ENCODE data around the gene FNDC3B. TPM values are rescaled to one million over a fixed set of nuclear protein-coding genes. Genes with fewer than 3 reads are reported as not detected.

The FNDC3B gene
- total RNA-seq, 1 donor from 2014 or later, result 24.7 TPM

DNA sequence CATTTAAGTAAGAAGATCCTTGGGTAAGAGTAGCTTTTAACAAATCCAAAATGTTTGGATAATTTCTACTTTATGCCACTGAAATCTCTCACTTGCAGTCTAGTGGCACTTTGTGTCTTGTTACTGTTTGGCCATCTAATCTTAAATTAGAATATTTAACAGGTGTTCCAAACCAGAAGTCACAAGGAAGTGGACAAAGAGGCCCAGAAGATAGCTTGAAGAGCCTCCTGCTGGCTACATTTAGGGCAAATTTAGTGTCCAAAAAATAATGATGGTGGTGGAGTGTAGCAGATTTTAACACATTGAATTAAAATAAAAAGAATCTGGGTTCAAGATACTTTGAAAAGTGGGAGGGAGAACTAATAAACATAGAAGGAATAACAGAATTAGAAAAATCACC lies 236.7 kb downstream of the FNDC3B start:
- Mint-ChIP-seq H3K4me3 (ENCODE audit: low read depth) (no peak overlapping the region), H3K27ac (no peak overlapping the region), H3K27me3 (ENCODE audit: low read depth) (no peaks in the 10 kb centered on the region), H3K9me3 (no peaks in the 10 kb centered on the region), H3K36me3 (ENCODE audit: low read depth) (peaks cover 7% of the 10 kb centered on the region), H3K4me1 (ENCODE audit: low read depth) (peaks cover 5% of the 10 kb centered on the region)
- intact Hi-C loops (cut with micrococcal nuclease), result no loop called here
- no peak for DNase-seq (ENCODE audit: low spot score)

- no peaks in the 10 kb centered on the region for H3K27me3 Mint-ChIP-seq (ENCODE audit: low read depth)
- no peak overlapping the region for H3K27ac Mint-ChIP-seq
- intact Hi-C loops (cut with micrococcal nuclease), result no loop called here
- peaks cover 7% of the 10 kb centered on the region for H3K36me3 Mint-ChIP-seq (ENCODE audit: low read depth)
- no peaks in the 10 kb centered on the region for H3K9me3 Mint-ChIP-seq
- no peak for DNase-seq (ENCODE audit: low spot score)
- H3K4me1 Mint-ChIP-seq (ENCODE audit: low read depth), result peaks cover 5% of the 10 kb centered on the region
- no peak overlapping the region for H3K4me3 Mint-ChIP-seq (ENCODE audit: low read depth)
These were observed 237.8 kb downstream of the FNDC3B start for GRCh38 chr3:172277151-172277652.

DNA sequence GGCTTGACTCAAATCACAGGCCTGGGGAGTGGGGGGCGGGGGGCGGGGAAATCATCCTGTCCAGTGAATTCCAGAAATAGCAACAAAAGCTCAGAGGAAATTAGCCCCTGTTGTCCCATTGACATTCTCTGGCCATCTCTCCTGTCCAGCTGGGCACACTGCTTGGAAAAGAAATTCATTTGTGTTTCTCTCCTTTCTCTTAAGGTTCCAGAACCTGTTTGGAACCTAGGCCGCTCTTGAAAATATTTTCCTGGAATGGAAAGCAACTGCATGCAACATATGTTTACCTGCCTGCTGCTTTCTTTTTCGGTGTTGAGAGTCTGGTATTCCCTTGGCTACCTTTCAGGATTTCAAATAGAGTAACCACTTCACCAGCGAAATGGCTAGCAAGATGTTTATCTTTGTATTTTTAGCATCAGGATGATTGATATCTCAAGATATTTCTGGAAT lies 239.8 kb downstream of the FNDC3B start:
- DNase-seq (ENCODE audit: low spot score), result no peak
- Mint-ChIP-seq H3K27me3 (ENCODE audit: low read depth) (no peaks in the 10 kb centered on the region), H3K4me1 (ENCODE audit: low read depth) (peaks cover 5% of the 10 kb centered on the region), H3K27ac (no peak overlapping the region), H3K9me3 (no peaks in the 10 kb centered on the region), H3K36me3 (ENCODE audit: low read depth) (peaks cover 7% of the 10 kb centered on the region), H3K4me3 (ENCODE audit: low read depth) (no peak overlapping the region)
- intact Hi-C loops (cut with micrococcal nuclease), result no loop called here

- intact Hi-C loops (cut with micrococcal nuclease), result no loop called here
- H3K27me3 Mint-ChIP-seq (ENCODE audit: low read depth), result no peaks in the 10 kb centered on the region
- H3K27ac Mint-ChIP-seq, result peak overlapping the region; percentile 6
- peaks cover 7% of the 10 kb centered on the region for H3K36me3 Mint-ChIP-seq (ENCODE audit: low read depth)
- no peaks in the 10 kb centered on the region for H3K9me3 Mint-ChIP-seq
- peaks cover 5% of the 10 kb centered on the region for H3K4me1 Mint-ChIP-seq (ENCODE audit: low read depth)
- no peak for DNase-seq (ENCODE audit: low spot score)
- no peak overlapping the region for H3K4me3 Mint-ChIP-seq (ENCODE audit: low read depth)
These were observed 240.6 kb downstream of the FNDC3B start for GRCh38 chr3:172279974-172280373.

- no peaks in the 10 kb centered on the region for H3K27me3 Mint-ChIP-seq (ENCODE audit: low read depth)
- no peak overlapping the region for H3K4me3 Mint-ChIP-seq (ENCODE audit: low read depth)
- intact Hi-C loops (cut with micrococcal nuclease), result no loop called here
- peak overlapping the region; percentile 6 for H3K27ac Mint-ChIP-seq
- H3K9me3 Mint-ChIP-seq, result no peaks in the 10 kb centered on the region
- H3K4me1 Mint-ChIP-seq (ENCODE audit: low read depth), result peaks cover 5% of the 10 kb centered on the region
- DNase-seq (ENCODE audit: low spot score), result no peak
- H3K36me3 Mint-ChIP-seq (ENCODE audit: low read depth), result peaks cover 7% of the 10 kb centered on the region
These were observed 241.2 kb downstream of the FNDC3B start for GRCh38 chr3:172280406-172281051.

DNA sequence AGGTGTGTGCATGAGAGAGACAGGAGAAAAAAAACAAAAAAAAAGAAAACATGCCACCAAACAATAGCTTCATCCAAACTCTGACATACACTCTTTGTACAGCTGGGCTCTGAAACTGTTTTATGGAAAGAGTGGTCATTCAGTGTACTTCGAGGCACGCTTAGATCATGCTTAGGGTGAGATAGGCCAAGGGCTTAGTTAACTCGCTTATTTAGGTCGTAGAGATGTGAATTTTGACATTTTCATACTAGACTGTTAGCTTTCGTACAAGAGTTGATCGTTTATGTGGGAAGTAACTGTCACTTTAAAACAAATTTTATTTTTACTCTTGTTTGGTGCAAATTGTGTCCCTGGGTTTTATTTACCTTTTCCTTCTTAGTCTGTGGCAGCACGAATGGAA lies 242.5 kb downstream of the FNDC3B start:
- no peak for DNase-seq (ENCODE audit: low spot score)
- Mint-ChIP-seq H3K27me3 (ENCODE audit: low read depth) (no peaks in the 10 kb centered on the region), H3K4me1 (ENCODE audit: low read depth) (peaks cover 4% of the 10 kb centered on the region), H3K9me3 (no peaks in the 10 kb centered on the region), H3K36me3 (ENCODE audit: low read depth) (peaks cover 3% of the 10 kb centered on the region), H3K4me3 (ENCODE audit: low read depth) (no peak overlapping the region), H3K27ac (no peak overlapping the region)
- intact Hi-C loops (cut with micrococcal nuclease), result no loop called here

DNA sequence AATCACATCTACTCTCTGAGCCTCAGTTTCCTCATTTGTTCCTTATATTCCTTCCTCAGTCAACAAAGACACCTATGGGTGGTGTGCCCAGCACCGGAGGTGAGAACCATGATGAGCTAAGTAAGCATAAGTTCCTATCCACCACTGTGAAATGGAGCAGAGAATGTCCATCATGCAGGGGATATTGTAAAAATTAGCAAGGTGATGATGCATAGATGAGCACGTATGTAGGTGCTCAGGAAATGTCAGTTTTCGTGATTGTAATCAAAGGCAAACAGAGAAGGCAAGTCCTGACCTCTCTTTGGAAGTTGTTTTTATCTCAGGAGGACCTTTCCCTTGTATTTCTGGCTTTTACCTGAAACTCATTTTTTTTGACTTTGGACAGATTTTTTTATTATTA lies 243.5 kb downstream of the FNDC3B start:
- DNase-seq (ENCODE audit: low spot score), result no peak
- H3K27ac Mint-ChIP-seq, result no peak overlapping the region
- intact Hi-C loops (cut with micrococcal nuclease), result no loop called here

GRCh38 chr3:172283841-172284357 lies 244.5 kb downstream of the FNDC3B start:
- H3K27ac Mint-ChIP-seq, result no peak overlapping the region
- intact Hi-C loops (cut with micrococcal nuclease), result no loop called here
- no peaks in the 10 kb centered on the region for H3K27me3 Mint-ChIP-seq (ENCODE audit: low read depth)
- H3K9me3 Mint-ChIP-seq, result no peaks in the 10 kb centered on the region
- no peak for DNase-seq (ENCODE audit: low spot score)
- peaks cover 15% of the 10 kb centered on the region for H3K36me3 Mint-ChIP-seq (ENCODE audit: low read depth)
- no peak overlapping the region for H3K4me3 Mint-ChIP-seq (ENCODE audit: low read depth)
- H3K4me1 Mint-ChIP-seq (ENCODE audit: low read depth), result peaks cover 22% of the 10 kb centered on the region

More for the DNA sequence above, 243.5 kb downstream of the FNDC3B start:
- Mint-ChIP-seq H3K4me3 (ENCODE audit: low read depth) (no peak overlapping the region), H3K27me3 (ENCODE audit: low read depth) (no peaks in the 10 kb centered on the region), H3K36me3 (ENCODE audit: low read depth) (peaks cover 11% of the 10 kb centered on the region), H3K4me1 (ENCODE audit: low read depth) (peaks cover 12% of the 10 kb centered on the region), H3K9me3 (no peaks in the 10 kb centered on the region)

DNA sequence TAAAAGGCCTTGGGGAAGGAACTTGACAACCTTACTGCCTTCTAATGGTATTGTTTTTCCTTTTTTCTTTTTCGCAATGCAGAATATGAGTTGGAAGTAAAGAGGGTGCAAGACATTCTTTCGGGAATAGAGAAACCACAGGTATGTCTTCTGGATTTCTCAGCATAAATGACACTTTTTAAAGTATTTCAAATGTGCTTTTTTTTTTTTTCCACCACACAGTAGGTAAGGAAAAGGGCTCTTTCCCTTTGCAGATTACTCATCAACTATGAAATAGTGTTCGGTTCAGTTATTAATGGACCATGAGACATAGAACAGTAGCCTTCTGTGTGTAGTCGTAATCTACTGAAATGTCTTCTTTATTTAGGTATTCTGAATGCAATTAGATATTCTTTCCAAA lies 246.5 kb downstream of the FNDC3B start:
- Mint-ChIP-seq H3K4me3 (ENCODE audit: low read depth) (no peak overlapping the region), H3K27me3 (ENCODE audit: low read depth) (no peaks in the 10 kb centered on the region), H3K9me3 (no peaks in the 10 kb centered on the region), H3K27ac (no peak overlapping the region), H3K4me1 (ENCODE audit: low read depth) (peaks cover 26% of the 10 kb centered on the region), H3K36me3 (ENCODE audit: low read depth) (peaks cover 23% of the 10 kb centered on the region)
- intact Hi-C loops (cut with micrococcal nuclease), result no loop called here
- no peak for DNase-seq (ENCODE audit: low spot score)

- Mint-ChIP-seq H3K9me3 (no peaks in the 10 kb centered on the region), H3K27me3 (ENCODE audit: low read depth) (no peaks in the 10 kb centered on the region), H3K4me1 (ENCODE audit: low read depth) (peaks cover 26% of the 10 kb centered on the region), H3K4me3 (ENCODE audit: low read depth) (no peak overlapping the region), H3K36me3 (ENCODE audit: low read depth) (peaks cover 23% of the 10 kb centered on the region), H3K27ac (no peak overlapping the region)
- intact Hi-C loops (cut with micrococcal nuclease), result no loop called here
- DNase-seq (ENCODE audit: low spot score), result no peak
These were observed 247.3 kb downstream of the FNDC3B start for GRCh38 chr3:172286548-172287148.

GRCh38 chr3:172287937-172288477 lies 248.6 kb downstream of the FNDC3B start:
- no peaks in the 10 kb centered on the region for H3K9me3 Mint-ChIP-seq
- no peak overlapping the region for H3K27ac Mint-ChIP-seq
- H3K27me3 Mint-ChIP-seq (ENCODE audit: low read depth), result no peaks in the 10 kb centered on the region
- intact Hi-C loops (cut with micrococcal nuclease), result no loop called here
- H3K4me3 Mint-ChIP-seq (ENCODE audit: low read depth), result no peak overlapping the region
- DNase-seq (ENCODE audit: low spot score), result no peak
- H3K4me1 Mint-ChIP-seq (ENCODE audit: low read depth), result peaks cover 26% of the 10 kb centered on the region
- peaks cover 23% of the 10 kb centered on the region for H3K36me3 Mint-ChIP-seq (ENCODE audit: low read depth)

GRCh38 chr3:172288651-172289050 lies 249.3 kb downstream of the FNDC3B start:
- no peak overlapping the region for H3K27ac Mint-ChIP-seq
- peaks cover 26% of the 10 kb centered on the region for H3K4me1 Mint-ChIP-seq (ENCODE audit: low read depth)
- H3K4me3 Mint-ChIP-seq (ENCODE audit: low read depth), result no peak overlapping the region
- no peaks in the 10 kb centered on the region for H3K27me3 Mint-ChIP-seq (ENCODE audit: low read depth)
- intact Hi-C loops (cut with micrococcal nuclease), result no loop called here
- H3K9me3 Mint-ChIP-seq, result no peaks in the 10 kb centered on the region
- peaks cover 23% of the 10 kb centered on the region for H3K36me3 Mint-ChIP-seq (ENCODE audit: low read depth)
- DNase-seq (ENCODE audit: low spot score), result no peak

- H3K4me1 Mint-ChIP-seq (ENCODE audit: low read depth), result peaks cover 26% of the 10 kb centered on the region
- no peak overlapping the region for H3K27ac Mint-ChIP-seq
- no peak for DNase-seq (ENCODE audit: low spot score)
- H3K36me3 Mint-ChIP-seq (ENCODE audit: low read depth), result peaks cover 23% of the 10 kb centered on the region
- intact Hi-C loops (cut with micrococcal nuclease), result no loop called here
- H3K4me3 Mint-ChIP-seq (ENCODE audit: low read depth), result no peak overlapping the region
- H3K9me3 Mint-ChIP-seq, result no peaks in the 10 kb centered on the region
- no peaks in the 10 kb centered on the region for H3K27me3 Mint-ChIP-seq (ENCODE audit: low read depth)
These were observed 250.2 kb downstream of the FNDC3B start for GRCh38 chr3:172289583-172289982.
